Subcutaneous adipose tissue (tissue), 4 donors: ENCODE results near the gene CSTF2T. TPM values are rescaled to one million over a fixed set of nuclear protein-coding genes. Genes with fewer than 3 reads are reported as not detected.

Source experiments
- total RNA-seq, 4 donors: library from RNA; depleted of rRNA; stranded (reverse); fragments of >200 nt; gene quantifications; one replicate each; pipeline ENCODE4 v1.1.0, GENCODE V29; 2016
- TF ChIP-seq, protein P1 (sequence below): fragments of 450-650 bp; IDR thresholded peaks from one replicate; pipeline ENCODE4 v1.5.1; 2016; ENCODE audit warnings: low read depth, mild to moderate bottlenecking, control low read depth, antibody characterized with exemption, moderate library complexity

CSTF2T gene
- total RNA-seq, 4 donors from 2014 or later = 17.0 to 22.2 (median 20.4) TPM

DNA sequence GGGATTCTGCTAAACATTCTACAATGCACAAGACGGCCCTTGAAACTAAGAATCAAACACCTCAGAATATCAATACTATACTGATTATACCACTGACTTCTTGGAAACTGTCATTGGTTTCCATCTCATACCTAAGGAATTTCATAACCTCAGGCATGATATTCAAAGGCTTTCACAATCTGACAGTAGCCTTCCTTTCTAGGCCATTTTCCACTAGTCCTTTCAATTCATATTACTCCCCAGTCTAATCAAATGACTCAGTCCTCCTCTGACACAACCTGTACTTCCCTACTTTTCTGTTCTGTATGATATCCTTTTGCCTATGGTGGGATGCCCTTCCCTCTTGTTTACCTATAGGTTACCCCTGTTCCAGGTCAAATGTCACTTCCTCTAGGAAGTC lies 48.3 kb downstream of the CSTF2T start:
- TF ChIP-seq, protein P1, sequence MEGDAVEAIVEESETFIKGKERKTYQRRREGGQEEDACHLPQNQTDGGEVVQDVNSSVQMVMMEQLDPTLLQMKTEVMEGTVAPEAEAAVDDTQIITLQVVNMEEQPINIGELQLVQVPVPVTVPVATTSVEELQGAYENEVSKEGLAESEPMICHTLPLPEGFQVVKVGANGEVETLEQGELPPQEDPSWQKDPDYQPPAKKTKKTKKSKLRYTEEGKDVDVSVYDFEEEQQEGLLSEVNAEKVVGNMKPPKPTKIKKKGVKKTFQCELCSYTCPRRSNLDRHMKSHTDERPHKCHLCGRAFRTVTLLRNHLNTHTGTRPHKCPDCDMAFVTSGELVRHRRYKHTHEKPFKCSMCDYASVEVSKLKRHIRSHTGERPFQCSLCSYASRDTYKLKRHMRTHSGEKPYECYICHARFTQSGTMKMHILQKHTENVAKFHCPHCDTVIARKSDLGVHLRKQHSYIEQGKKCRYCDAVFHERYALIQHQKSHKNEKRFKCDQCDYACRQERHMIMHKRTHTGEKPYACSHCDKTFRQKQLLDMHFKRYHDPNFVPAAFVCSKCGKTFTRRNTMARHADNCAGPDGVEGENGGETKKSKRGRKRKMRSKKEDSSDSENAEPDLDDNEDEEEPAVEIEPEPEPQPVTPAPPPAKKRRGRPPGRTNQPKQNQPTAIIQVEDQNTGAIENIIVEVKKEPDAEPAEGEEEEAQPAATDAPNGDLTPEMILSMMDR = no peak

DNA sequence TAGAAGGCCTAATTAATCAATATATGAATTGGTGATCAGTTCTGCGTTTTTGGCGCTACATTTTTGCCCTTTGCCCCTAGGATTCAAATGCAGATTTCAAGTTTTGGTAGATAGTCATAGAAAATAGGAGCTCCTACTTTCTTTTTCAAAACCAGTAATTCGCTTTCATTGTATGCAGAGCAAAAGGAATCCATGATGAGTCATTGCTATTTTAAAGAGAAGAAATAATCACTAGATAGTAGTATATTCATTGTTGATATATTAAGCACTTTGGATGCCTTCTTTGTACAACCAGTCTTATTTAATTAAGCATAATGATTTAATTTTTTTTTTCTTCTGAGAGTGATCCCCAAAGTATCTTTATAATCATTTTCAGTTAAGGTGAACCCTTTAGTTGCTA lies 50.3 kb downstream of the CSTF2T start:
- TF ChIP-seq, protein P1 = no peak
